HepG2 (cell line): Measurements from ENCODE around the gene KMT2D. TPM values are rescaled to one million over a fixed set of nuclear protein-coding genes. Genes with fewer than 3 reads are reported as not detected.

Experiments
- CBFB ChIP-seq: sonication (generic); formaldehyde crosslinking; IDR thresholded peaks from 2 replicates; pipeline ENCODE4 v1.4.0; 2020; ENCODE audit warnings: missing genetic modification reagents
- ERF ChIP-seq: IDR thresholded peaks from 2 replicates; pipeline ENCODE4 v1.6.1; 2018; ENCODE audit warnings: missing biosample characterization, missing genetic modification reagents
- FOSL2 ChIP-seq: sonication (generic); formaldehyde crosslinking; IDR thresholded peaks from 2 replicates; pipeline ENCODE4 v1.4.0; 2020; ENCODE audit warnings: missing genetic modification reagents
- HDAC6 ChIP-seq: fragments of 200-600 bp; sonication (generic); IDR thresholded peaks from 2 replicates; pipeline ENCODE4 v1.7.0; 2017; ENCODE audit warnings: mild to moderate bottlenecking, antibody characterized with exemption, low read length, low read depth
- HNRNPK ChIP-seq: fragments of 200-400 bp; formaldehyde crosslinking; IDR thresholded peaks from 2 replicates; pipeline ENCODE4 v1.6.1; 2018; ENCODE audit warnings: low read length, low read depth, moderate library complexity, mild to moderate bottlenecking; ENCODE audit not compliant: poor library complexity, severe bottlenecking
- KMT2B ChIP-seq: IDR thresholded peaks from 2 replicates; pipeline ENCODE4 v1.6.1; 2016; ENCODE audit warnings: missing genetic modification reagents, missing compliant biosample characterization
- MIER2 ChIP-seq: IDR thresholded peaks from 2 replicates; pipeline ENCODE4 v1.6.1; 2016; ENCODE audit warnings: missing biosample characterization, missing genetic modification reagents
- MTF2 ChIP-seq: sonication (generic); formaldehyde crosslinking; IDR thresholded peaks from 2 replicates; pipeline ENCODE4 v1.5.0; 2020; ENCODE audit warnings: missing genetic modification reagents, borderline replicate concordance
- NAIF1 ChIP-seq: sonication (generic); formaldehyde crosslinking; IDR thresholded peaks from 2 replicates; pipeline ENCODE4 v1.5.0; 2020; ENCODE audit warnings: mild to moderate bottlenecking, missing genetic modification reagents, borderline replicate concordance
- PLRG1 ChIP-seq: fragments of 450-650 bp; conservative IDR thresholded peaks from 2 replicates; pipeline ENCODE4 v1.6.1; 2016
- POLR2A ChIP-seq, 2 experiments: IDR thresholded peaks; 2 replicates each; pipeline ENCODE4 v1.6.1; 2011; ENCODE audit warnings: low read depth in 2 of 2, low read length in 2 of 2, mild to moderate bottlenecking in 1 of 2, moderate library complexity in 1 of 2; ENCODE audit not compliant: insufficient read depth in 1 of 2
- TARDBP ChIP-seq: sonication (generic); formaldehyde crosslinking; IDR thresholded peaks from 2 replicates; pipeline ENCODE4 v1.8.0; 2022; ENCODE audit warnings: mild to moderate bottlenecking, missing genetic modification reagents
- ZFP1 ChIP-seq: IDR thresholded peaks from 2 replicates; pipeline ENCODE4 v1.6.1; 2016
- ZNF24 ChIP-seq: fragments of 450-650 bp; IDR thresholded peaks from 2 replicates; pipeline ENCODE4 v1.6.1; 2017; ENCODE audit warnings: antibody characterized with exemption, mild to moderate bottlenecking
- ZNF253 ChIP-seq: sonication (generic); formaldehyde crosslinking; IDR thresholded peaks from 2 replicates; pipeline ENCODE4 v1.8.0; 2022; ENCODE audit warnings: mild to moderate bottlenecking, missing genetic modification reagents, borderline replicate concordance
- ZNF615 ChIP-seq: sonication (generic); formaldehyde crosslinking; IDR thresholded peaks from 2 replicates; pipeline ENCODE4 v1.5.0; 2020; ENCODE audit warnings: mild to moderate bottlenecking, missing genetic modification reagents, borderline replicate concordance
- polyA plus RNA-seq, 8 experiments: library from polyadenylated mRNA; depleted of rRNA in 3 of 8; stranded (reverse) in 7 of 8; unstranded in 1 of 8; fragments of >200 nt; fragmentation: Illumina TruSeq in 4 of 8; extraction: Trizol in 4 of 8; gene quantifications; 2 replicates each; pipeline versions ENCODE4 v1.2.1 to v1.2.3, GENCODE V29; 2011 to 2016; ENCODE audit warnings: low read depth in 4 of 8, missing spikeins in 1 of 8, mixed read lengths in 1 of 8; ENCODE audit not compliant: insufficient read depth in 1 of 8
- total RNA-seq, 5 experiments: library from RNA; depleted of rRNA; stranded (reverse); fragments of >200 nt; fragmentation: Illumina TruSeq; extraction: Trizol; gene quantifications; 2 replicates each; pipeline ENCODE4 v1.2.3, GENCODE V29; 2016; ENCODE audit warnings: low read depth in 1 of 5
- TF ChIP-seq, protein P1 (sequence below): sonication (generic); formaldehyde crosslinking; IDR thresholded peaks from 2 replicates; pipeline ENCODE4 v1.5.1; 2020; ENCODE audit warnings: mild to moderate bottlenecking, missing genetic modification reagents
- TF ChIP-seq, protein P2 (sequence below): sonication (generic); formaldehyde crosslinking; IDR thresholded peaks from 2 replicates; pipeline ENCODE4 v1.4.0; 2020; ENCODE audit warnings: mild to moderate bottlenecking, missing genetic modification reagents
- TF ChIP-seq, protein P3 (sequence below): IDR thresholded peaks from 2 replicates; pipeline ENCODE4 v1.6.1; 2016
- TF ChIP-seq, protein P4 (sequence below), 2 experiments: fragments of 450-650 bp in 1 of 2; sonication (generic) in 1 of 2; formaldehyde crosslinking; IDR thresholded peaks; 2 replicates each; pipeline versions ENCODE4 v1.5.0 to v1.8.0; 2020 to 2022; ENCODE audit warnings: mild to moderate bottlenecking in 1 of 2, missing genetic modification reagents in 1 of 2
- TF ChIP-seq, protein P5 (sequence below): sonication (generic); formaldehyde crosslinking; IDR thresholded peaks from 2 replicates; pipeline ENCODE4 v1.8.1; 2023; ENCODE audit warnings: mild to moderate bottlenecking, missing genetic modification reagents, borderline replicate concordance
- TF ChIP-seq, protein P6 (sequence below): sonication (generic); formaldehyde crosslinking; IDR thresholded peaks from 2 replicates; pipeline ENCODE4 v1.9.0; 2021; ENCODE audit warnings: missing genetic modification reagents, borderline replicate concordance

Gene KMT2D
- total and polyA plus RNA-seq, 2 of the 13 experiments (the other 11 are each of a cell fraction or from before 2014, with no cell fraction given): 8.1 to 10.4 TPM

DNA sequence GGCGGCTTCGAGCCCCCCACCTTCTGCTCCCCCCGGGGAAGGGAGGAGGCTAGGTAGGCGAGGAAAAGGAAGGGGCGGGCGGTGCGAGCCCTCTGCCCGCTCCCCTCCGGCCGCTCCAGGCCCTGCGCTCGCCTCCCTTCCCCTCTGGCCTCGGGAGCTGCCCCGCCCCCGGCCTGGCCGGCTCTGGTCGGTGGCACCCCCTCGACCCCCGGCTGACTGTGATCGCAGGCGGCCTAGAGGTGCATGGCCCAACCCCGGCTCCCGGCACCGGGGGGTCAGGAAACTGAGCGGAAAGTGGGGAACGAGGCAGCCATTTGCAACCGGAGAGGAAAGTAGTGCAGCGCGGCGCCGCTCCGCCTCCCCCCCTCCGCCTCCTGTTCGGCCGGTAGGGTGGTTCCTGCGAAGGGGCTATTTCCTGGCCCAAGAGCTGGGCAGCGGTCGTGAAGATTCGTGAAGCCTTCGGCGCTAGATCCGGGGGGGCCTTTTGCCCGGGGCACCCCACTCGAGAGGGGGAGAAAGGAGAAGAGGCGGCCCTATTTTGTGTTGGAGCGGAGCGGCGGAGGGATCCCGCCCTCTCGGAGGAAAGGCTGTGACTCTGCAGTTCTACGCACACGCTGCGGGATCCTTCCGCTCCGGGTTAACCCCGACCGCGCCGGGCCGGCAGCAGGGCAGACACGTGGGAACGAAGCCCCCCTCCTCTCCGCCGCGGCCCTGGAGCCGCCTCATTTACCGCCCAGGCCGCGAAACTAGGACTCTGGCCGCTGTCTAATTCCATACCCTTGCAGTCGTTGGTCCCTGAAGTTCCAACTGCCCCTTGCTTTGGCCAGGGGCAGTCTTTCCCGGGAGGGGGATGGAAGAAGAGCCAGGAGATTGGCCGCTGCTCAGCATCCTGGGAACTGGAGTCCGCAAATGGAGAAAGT lies at the start of gene KMT2D (continued):
- TF ChIP-seq, protein P1, sequence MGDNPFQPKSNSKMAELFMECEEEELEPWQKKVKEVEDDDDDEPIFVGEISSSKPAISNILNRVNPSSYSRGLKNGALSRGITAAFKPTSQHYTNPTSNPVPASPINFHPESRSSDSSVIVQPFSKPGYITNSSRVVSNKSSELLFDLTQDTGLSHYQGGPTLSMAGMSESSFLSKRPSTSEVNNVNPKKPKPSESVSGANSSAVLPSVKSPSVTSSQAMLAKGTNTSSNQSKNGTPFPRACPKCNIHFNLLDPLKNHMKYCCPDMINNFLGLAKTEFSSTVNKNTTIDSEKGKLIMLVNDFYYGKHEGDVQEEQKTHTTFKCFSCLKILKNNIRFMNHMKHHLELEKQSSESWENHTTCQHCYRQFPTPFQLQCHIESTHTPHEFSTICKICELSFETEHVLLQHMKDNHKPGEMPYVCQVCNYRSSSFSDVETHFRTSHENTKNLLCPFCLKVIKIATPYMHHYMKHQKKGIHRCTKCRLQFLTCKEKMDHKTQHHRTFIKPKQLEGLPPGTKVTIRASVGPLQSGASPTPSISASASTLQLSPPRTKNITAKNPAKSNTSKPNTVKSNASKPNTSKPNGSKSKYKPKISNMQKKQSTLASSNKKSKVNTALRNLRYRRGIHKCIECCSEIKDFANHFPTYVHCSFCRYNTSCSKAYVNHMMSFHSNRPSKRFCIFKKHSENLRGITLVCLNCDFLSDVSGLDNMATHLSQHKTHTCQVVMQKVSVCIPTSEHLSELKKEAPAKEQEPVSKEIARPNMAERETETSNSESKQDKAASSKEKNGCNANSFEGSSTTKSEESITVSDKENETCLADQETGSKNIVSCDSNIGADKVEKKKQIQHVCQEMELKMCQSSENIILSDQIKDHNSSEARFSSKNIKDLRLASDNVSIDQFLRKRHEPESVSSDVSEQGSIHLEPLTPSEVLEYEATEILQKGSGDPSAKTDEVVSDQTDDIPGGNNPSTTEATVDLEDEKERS (CRISPR knock-in tag): peak; percentile 72
- TF ChIP-seq MTF2 (CRISPR knock-in tag): no peak
- peak; percentile 80 for TF ChIP-seq ZNF615 (CRISPR knock-in tag)
- no peak for TF ChIP-seq ZNF253 (CRISPR knock-in tag)
- TF ChIP-seq FOSL2 (CRISPR knock-in tag): peak; percentile 66
- TF ChIP-seq HDAC6: no peak
- peak; percentile 74; the same call in 1 of the 2 replicates for TF ChIP-seq ZNF24
- TF ChIP-seq, protein P2, sequence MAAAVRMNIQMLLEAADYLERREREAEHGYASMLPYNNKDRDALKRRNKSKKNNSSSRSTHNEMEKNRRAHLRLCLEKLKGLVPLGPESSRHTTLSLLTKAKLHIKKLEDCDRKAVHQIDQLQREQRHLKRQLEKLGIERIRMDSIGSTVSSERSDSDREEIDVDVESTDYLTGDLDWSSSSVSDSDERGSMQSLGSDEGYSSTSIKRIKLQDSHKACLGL (CRISPR knock-in tag): peak; percentile 96
- TF ChIP-seq HNRNPK: peak; percentile 45
- TF ChIP-seq MIER2 (CRISPR knock-in tag): peak; percentile 52; the same call in 1 of the 2 replicates
- TF ChIP-seq, protein P3, sequence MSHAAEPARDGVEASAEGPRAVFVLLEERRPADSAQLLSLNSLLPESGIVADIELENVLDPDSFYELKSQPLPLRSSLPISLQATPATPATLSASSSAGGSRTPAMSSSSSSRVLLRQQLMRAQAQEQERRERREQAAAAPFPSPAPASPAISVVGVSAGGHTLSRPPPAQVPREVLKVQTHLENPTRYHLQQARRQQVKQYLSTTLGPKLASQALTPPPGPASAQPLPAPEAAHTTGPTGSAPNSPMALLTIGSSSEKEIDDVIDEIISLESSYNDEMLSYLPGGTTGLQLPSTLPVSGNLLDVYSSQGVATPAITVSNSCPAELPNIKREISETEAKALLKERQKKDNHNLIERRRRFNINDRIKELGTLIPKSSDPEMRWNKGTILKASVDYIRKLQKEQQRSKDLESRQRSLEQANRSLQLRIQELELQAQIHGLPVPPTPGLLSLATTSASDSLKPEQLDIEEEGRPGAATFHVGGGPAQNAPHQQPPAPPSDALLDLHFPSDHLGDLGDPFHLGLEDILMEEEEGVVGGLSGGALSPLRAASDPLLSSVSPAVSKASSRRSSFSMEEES (CRISPR knock-in tag): peak; percentile 56; the same call in 1 of the 2 replicates
- peak; percentile 96 for TF ChIP-seq KMT2B (CRISPR knock-in tag)
- TF ChIP-seq, protein P4, sequence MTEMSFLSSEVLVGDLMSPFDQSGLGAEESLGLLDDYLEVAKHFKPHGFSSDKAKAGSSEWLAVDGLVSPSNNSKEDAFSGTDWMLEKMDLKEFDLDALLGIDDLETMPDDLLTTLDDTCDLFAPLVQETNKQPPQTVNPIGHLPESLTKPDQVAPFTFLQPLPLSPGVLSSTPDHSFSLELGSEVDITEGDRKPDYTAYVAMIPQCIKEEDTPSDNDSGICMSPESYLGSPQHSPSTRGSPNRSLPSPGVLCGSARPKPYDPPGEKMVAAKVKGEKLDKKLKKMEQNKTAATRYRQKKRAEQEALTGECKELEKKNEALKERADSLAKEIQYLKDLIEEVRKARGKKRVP (CRISPR knock-in tag; IDR thresholded peaks at IDR 0.05): peak in 1 of 2 experiments; percentile 80; a peak in 2 of 4 replicates
- peak; percentile 92 for TF ChIP-seq NAIF1
- TF ChIP-seq TARDBP (CRISPR knock-in tag): peak; percentile 80; the same call in 1 of the 2 replicates
- TF ChIP-seq PLRG1: no peak
- TF ChIP-seq ZFP1: no peak; the same call in 1 of the 2 replicates
- peak; percentile 38 to 48 for TF ChIP-seq POLR2A (IDR thresholded peaks at IDR 0.05; ENCODE audit: insufficient read depth in 1 of 2, low read depth in 2 of 2, low read length in 2 of 2)
- TF ChIP-seq, protein P5, sequence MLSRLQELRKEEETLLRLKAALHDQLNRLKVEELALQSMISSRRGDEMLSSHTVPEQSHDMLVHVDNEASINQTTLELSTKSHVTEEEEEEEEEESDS (CRISPR knock-in tag): no peak
- TF ChIP-seq, protein P6, sequence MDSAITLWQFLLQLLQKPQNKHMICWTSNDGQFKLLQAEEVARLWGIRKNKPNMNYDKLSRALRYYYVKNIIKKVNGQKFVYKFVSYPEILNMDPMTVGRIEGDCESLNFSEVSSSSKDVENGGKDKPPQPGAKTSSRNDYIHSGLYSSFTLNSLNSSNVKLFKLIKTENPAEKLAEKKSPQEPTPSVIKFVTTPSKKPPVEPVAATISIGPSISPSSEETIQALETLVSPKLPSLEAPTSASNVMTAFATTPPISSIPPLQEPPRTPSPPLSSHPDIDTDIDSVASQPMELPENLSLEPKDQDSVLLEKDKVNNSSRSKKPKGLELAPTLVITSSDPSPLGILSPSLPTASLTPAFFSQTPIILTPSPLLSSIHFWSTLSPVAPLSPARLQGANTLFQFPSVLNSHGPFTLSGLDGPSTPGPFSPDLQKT (CRISPR knock-in tag): no peak
- TF ChIP-seq CBFB: peak; percentile 90
- TF ChIP-seq ERF (CRISPR knock-in tag): peak; percentile 66; the same call in 1 of the 2 replicates
